C4-2B (cell line): ENCODE data around the gene BLOC1S5.

Experiments used
- ZFX ChIP-seq: fragments of 450-650 bp; IDR thresholded peaks from 2 replicates; pipeline ENCODE4 v1.6.1; 2017
- TF ChIP-seq, protein P1 (sequence below): fragments of 450-650 bp; conservative IDR thresholded peaks from 2 replicates; pipeline ENCODE4 v1.5.1; 2017; ENCODE audit warnings: mild to moderate bottlenecking

DNA sequence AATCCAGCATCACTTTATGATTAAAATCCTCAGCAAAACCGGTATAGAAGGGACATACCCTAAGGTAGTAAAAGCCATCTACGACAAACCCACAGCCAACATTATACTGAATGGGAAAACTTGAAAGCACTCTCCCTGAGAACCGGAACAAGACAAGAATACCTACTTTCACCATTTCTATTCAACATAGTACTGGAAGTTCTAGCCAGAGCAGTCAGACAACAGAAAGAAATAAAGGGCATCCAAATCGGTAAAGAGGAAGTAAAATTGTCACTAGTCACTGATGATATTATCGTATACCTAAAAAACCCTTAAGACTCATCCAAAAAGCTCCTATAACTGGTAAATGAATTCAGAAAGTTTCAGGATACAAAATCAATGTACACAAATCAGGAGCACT lies 33.3 kb downstream of the BLOC1S5 start:
- TF ChIP-seq, protein P1, sequence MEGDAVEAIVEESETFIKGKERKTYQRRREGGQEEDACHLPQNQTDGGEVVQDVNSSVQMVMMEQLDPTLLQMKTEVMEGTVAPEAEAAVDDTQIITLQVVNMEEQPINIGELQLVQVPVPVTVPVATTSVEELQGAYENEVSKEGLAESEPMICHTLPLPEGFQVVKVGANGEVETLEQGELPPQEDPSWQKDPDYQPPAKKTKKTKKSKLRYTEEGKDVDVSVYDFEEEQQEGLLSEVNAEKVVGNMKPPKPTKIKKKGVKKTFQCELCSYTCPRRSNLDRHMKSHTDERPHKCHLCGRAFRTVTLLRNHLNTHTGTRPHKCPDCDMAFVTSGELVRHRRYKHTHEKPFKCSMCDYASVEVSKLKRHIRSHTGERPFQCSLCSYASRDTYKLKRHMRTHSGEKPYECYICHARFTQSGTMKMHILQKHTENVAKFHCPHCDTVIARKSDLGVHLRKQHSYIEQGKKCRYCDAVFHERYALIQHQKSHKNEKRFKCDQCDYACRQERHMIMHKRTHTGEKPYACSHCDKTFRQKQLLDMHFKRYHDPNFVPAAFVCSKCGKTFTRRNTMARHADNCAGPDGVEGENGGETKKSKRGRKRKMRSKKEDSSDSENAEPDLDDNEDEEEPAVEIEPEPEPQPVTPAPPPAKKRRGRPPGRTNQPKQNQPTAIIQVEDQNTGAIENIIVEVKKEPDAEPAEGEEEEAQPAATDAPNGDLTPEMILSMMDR = no peak
- no peak for TF ChIP-seq ZFX
